ENCODE measurements around the gene DNAH3.
"Not testable (repeated sequence)": the region's sequence is repeated elsewhere in the genome, so short reads cannot be mapped to it uniquely, and the experiment has no call there.

Gene DNAH3

GRCh38 chr16:20938426-20938825, 212.2 kb downstream of the DNAH3 start:
- peak in 1 of 2 donors; percentile 63 for DNase-seq

DNA sequence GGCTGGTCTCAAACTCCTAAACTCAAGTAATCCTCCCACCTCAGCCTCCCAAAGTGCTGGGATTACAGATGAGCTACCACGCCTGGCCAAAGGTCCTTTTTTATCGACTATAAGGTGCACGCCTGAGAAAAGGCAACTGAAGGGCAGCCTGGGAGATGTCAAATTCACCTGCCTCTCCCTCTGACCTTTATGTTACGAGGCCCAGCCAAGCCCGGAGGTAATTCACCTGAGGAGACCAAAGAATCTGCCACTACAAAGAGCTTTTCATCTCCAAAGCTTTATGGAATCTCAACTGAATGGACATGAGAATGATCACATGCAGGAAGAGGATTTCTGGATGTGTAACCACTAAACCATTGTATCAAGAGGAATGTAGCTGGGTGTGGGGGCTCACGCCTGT, 212.9 kb downstream of the DNAH3 start:
- no peak for DNase-seq

DNA sequence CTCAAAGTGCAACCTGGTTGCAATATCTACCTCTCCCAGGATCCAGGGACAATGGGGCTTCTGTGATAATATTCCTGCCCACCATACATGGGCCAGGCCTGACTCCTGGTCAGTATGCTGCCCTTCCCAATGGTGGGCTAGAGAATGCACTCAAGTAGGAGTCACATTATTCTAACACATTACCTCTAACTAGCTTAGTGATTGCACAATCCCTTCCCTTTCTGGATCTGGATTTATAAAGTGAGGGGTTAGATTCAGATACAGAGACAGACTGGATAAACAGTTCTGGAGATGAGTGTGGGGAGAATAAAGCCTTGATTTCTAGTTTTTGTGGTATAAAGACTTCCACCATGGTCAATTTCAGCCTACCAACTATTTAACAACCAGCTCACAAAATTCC, 217.1 kb downstream of the DNAH3 start:
- DNase-seq, result no peak

DNA sequence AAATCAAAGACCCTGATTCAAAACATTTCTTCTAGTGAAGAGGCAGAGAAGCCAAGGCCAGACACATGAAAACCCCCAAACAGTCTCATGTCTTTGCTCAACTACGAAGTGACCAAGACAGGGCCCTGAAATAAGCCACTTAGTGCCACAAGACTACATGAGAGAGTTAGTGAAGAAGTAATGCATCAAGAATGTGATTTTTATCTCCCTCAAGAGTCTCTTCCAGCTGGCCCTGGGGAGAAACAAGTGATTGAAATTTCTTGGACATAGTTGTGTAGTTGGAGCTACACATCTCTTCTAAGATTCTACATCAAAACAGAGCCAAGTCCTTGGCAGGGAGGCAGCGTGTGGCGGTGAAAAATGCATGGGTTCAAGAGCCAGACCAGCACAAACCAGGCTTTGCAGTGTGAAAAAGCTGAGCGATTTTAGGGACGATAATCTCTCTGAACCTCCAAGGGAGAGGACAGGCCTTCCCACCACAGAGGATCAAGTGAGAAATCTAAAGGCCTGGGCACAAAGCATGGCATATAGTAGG, 219.5 kb downstream of the DNAH3 start:
- no peak for DNase-seq

- no peak for DNase-seq
These were observed 220.3 kb downstream of the DNAH3 start for GRCh38 chr16:20930365-20930690.

GRCh38 chr16:20929676-20930364, 220.8 kb downstream of the DNAH3 start:
- DNase-seq, result not testable (repeated sequence)

DNA sequence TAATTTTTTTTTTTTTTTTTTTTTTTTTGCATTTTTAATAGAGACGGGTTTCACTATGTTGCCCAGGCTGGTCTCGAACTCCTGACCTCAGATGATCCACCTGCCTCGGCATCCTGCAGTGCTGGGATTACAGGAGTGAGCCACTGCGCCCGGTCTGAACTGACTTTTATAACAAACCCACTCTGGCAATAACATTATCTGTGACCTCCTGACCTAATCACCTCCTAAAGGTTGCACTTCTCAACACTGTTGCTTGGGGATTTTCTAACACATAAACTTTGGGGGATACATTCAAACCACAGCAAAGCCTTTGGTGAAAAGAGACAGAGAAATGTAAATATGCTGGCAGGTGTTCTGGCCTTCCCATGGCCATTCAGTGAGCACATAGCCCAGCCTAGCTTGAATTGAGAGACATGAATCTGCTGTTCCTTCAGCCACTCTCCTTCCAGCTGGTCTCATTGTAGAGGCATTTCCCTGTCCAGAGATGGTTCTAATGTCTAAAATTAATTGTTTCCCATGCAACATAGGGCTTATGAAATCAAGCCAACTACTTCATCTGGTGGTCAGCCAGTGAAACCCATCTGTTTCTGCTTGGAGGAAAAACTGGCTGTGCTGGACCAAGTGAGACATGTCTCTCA, 221.8 kb downstream of the DNAH3 start:
- no peak for DNase-seq

GRCh38 chr16:20925751-20926150, 224.9 kb downstream of the DNAH3 start:
- DNase-seq, result no peak

- DNase-seq, result no peak
These were observed 226.8 kb downstream of the DNAH3 start for GRCh38 chr16:20923876-20924275.

DNA sequence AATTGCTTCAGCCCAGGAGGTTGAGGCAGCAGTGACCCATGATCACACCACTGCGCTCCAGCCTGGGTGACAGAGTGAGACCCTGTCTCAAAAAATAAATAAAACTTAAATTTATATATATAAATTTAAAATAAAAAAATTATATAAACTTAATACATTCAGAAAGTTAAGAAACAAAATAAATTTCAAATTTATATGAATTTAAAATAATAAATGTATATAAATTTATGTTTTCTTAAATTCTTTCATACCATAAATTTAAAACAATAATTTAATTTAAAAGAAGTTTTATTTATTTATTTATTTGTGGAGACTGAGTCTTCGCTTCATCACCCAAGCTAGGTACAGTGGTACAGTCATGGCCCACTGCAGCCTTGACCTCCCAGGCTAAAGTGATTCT, 229.8 kb downstream of the DNAH3 start:
- no peak for DNase-seq

- no peak for DNase-seq
These were observed 230.6 kb downstream of the DNAH3 start for GRCh38 chr16:20920091-20920490.

DNA sequence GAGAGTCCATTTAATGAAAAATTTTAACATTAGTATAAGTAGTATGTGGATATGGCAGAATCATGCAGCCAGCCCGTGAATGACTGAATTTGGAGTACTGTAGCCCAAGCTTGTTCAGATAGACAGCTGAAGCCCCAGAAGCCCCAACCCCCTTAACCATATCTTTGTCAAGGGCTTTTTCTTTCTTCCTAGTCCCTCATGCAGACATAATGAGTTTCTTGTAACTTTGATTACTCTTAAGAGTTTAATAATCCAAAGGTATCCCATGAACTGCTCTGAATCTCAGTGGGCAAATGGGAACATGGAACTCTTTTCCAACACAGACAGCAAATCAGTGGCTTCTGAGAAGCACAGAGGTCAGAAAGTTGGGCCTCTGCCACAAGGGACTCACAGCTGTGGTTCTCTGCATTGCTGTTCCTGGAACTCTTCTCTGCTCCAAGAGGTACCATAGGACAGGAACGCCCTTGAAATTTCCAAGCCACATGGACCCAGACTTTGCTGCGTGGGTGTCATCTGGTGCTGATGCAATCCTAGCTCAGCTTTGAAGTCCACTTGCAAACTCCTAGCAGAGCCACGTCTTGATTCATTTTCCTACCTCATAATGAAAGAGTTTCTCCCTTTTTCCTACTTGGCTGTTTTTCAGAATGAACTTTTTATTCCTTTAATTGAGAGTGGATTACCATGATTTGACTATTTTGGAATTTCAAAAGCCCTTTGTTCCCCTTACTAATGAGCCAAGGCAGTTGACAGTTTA, 232.0 kb downstream of the DNAH3 start:
- DNase-seq, result no peak

GRCh38 chr16:20916942-20917341, 233.7 kb downstream of the DNAH3 start:
- DNase-seq, result peak in 1 of 2 donors; percentile 76

DNA sequence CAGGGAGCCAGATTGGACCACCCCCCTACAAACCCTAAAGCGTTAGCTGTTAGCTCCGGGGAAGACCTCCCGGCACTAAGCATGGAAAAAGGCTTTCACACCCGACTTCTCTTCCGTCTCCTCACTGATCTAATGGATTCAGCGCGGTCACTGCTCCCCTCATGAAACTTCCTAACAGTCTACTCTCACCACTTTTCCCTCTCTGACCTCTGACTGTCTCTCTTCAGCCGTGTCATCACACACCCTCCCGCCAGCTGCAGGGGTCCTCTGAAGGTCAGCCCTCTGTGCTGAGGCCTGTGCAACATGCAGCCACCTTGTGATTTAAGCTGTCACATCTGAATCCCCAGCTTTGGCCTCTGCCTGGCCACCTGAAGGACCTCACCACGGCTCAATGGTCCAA, 234.4 kb downstream of the DNAH3 start:
- no peak for DNase-seq

DNA sequence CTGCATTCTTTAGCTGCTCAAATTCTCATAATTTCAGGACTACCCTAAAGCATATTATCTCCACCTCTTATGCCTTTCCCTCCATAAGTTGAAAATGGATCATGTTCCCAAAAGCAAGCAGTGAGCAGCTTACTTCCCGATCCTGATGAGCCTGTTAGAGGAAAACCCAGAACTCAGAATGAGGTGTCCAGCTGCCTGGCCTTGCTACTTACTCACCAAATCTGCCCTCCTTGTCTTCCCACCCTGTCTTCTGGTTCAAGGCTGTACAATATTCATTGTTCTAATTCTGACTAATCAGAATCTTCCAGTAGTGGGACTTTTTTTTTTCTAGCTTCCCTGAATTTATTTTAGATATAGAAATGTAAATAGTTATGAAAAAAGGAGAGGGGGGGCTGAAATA, 239.3 kb downstream of the DNAH3 start:
- no peak for DNase-seq

- peak in 1 of 2 donors; percentile 58 for DNase-seq
These were observed 239.8 kb downstream of the DNAH3 start for GRCh38 chr16:20910781-20911321.

GRCh38 chr16:20906341-20907255, 244.0 kb downstream of the DNAH3 start:
- DNase-seq, result no peak

GRCh38 chr16:20905576-20905975, 245.1 kb downstream of the DNAH3 start:
- no peak for DNase-seq

DNA sequence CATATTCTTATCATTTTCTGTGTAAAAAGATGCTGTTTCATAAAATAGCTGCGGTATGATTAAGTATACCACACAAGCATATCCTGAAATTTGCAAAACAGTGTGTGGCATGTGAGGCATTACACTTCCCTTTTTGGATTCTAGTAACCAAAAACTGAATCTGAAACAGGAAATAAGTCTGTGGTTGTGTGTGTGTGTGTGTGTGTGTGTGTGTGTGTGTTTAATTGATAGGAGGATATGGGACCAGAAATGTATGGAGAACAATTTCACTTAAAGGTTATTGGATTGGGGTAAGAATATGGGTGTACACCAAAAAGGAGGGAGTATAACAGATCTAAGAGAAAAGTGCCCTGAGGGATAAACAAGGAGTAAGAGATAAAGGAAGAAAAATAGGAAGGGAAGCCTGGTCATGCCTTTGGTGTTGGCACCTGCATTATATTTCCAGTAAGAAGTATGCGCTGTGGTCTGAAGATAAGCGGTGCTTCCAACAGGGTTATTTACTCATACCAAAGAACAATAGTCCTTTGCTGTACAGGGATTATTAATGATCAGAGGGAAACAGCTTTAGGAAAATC, 246.1 kb downstream of the DNAH3 start:
- DNase-seq, result peak in 1 of 2 donors; percentile 90

GRCh38 chr16:20903899-20904506, 246.6 kb downstream of the DNAH3 start:
- no peak for DNase-seq

DNA sequence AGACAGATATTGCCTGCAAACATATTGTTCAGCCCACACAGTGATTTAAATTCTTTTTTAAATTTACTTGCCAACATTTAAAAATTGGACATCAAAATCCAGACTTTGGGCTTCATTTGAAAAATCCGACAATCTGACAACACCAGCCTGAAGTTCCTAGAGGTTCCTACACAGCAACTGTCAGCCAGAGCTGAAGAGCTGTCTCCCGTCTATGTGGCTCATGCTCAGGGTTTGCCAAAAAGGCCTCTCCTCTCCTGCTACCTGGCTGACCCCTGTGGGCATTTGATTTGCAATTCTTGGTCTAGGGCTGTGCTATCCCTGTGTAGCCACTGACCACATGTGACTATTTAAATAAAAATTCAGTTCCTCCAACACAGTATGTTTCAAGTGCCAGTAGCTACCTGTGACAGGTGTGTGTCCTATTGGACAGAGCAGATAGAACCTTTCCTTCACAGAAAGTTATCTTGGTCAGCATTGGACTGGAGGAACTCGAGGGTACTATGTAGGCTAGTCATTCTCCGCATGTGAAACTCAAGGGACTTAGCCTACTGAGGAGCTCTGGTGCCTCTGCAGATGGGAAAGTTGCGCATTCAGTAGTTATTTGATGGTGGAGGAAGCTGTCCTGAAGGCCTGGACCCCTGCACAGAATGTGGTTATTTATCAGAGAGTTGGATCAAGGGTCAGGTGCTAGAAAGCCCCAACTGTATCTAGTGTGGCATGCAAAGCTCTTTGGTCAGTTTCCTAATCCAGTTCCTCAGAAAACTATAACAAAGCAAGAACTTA, 247.3 kb downstream of the DNAH3 start:
- no peak for DNase-seq
